GM19468 (cell line): ENCODE measurements around the gene MAZ.
A peak's percentile ranks its signal among the peaks of the same experiment; 100 is the strongest.

Experiments
- ATAC-seq: cut with Tn5 transposase; IDR thresholded peaks from one replicate; pipeline ENCODE4 v1.9.1; 2021; ENCODE audit warnings: mild to moderate bottlenecking, moderate library complexity, moderate number of reproducible peaks; ENCODE audit not compliant: unreplicated experiment; ENCODE audit errors: extremely low read depth

MAZ gene

DNA sequence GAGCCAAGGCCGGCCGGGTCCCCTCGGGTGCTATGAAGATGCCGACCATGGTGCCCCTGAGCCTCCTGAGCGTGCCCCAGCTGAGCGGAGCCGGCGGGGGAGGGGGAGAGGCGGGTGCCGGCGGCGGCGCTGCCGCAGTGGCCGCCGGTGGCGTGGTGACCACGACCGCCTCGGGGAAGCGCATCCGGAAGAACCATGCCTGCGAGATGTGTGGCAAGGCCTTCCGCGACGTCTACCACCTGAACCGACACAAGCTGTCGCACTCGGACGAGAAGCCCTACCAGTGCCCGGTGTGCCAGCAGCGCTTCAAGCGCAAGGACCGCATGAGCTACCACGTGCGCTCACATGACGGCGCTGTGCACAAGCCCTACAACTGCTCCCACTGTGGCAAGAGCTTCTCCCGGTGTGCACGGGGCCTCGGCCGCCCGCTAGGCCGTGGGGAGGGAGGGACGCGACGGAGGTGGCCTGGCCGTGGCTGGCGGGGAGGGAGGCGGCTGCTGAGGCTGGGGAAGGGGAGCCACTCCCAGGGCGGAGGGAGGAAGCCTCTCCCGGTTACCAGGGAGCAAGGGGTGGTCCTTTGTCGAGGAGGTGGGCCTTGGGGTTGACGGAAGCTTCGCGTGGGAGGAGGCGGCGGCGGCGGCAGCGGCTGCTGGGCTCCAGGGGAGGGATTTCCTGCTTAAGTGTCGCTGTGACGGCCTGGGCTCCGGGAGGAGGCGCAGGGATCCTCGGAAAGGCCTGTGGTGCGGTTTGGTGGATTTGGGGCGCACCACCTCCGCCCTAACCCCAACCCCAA is 1.3 kb downstream of the MAZ start:
- no peak for ATAC-seq

DNA sequence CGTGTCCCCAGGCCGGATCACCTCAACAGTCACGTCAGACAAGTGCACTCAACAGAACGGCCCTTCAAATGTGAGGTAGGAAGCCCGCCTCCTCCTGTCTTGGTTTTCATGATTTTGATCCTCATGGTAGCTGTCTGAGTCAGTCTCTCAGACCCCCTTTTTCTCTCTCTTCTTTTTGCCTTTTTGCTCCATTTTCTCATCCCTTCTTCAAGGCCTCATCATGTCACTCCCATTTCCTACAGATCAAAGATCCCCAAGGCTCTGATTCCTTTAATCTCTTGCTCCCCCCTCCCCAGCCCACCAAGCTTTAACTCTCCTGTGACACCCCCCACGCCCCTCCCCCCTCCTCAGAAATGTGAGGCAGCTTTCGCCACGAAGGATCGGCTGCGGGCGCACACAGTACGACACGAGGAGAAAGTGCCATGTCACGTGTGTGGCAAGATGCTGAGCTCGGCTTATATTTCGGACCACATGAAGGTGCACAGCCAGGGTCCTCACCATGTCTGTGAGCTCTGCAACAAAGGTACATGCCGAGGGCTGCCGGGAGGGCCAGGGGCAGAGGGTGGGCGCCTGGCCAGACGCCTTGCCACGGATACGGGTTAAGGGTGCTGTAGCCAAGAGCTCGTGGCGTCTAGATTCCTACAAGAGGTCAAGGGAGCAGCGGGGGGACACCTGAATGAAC is 2.0 kb downstream of the MAZ start:
- ATAC-seq = no peak

DNA sequence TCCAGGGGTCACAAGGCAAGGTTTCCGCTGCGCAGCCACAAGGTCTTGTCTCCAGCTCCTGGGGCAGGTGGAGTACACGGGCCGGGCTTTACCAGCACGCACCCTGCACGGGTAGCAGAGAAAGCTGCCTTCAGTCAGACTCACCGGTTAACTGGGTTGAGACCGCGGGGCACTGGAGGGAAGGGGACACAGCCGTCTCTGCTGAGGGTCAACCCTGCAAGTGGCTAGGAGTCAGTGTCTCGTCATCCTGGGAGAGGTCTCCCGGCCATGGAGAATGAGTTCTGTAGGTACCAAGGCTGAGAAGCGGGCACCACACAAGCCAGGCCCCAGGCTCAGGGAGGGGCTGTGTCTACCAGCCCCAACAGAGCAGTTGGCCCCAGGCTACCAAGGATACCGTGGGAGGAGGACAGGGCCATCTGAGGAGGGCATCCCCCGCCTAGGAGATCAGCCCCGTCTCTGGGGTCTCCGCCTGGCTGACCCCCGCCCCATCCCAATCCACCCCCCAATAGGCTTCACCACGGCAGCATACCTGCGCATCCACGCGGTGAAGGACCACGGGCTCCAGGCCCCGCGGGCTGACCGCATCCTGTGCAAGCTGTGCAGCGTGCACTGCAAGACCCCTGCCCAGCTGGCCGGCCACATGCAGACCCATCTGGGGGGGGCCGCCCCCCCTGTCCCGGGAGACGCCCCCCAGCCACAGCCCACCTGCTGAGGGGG is 2.9 kb downstream of the MAZ start:
- ATAC-seq = no peak

DNA sequence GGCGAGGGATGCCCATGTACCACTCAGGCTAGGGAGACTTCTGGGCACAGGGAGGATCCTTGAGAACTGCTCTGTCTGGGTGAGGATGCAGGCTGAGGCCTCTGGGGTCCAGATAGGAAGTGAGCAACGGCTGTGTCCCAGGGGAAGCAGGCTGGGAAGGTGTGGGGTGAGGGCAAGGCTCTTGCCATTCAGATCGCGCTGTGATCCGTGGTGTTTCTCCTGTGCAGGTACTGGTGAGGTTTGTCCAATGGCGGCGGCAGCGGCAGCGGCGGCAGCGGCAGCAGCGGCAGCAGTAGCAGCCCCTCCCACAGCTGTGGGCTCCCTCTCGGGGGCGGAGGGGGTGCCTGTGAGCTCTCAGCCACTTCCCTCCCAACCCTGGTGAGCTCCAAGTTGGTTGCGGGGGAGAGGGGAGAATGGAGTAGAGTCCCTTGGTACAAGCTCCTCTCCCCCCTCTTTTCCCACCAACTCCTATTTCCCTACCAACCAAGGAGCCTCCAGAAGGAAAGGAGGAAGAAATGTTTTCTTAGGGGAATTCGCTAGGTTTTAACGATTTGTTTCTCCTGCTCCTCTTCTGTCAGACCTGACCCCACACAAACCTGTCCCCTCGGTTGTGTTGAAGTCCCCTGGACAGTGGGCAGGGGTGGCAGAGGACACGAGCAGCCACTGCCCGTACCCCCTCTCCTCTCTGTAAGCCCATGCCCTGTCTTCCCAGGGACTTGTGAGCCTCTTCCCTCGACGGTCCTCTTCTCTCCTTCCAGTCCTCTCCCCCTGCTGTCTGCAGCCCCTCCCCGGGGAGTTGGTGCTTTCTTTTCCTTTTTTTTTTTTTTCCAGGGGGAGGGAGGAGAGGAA is 3.7 kb downstream of the MAZ start:
- ATAC-seq = no peak

DNA sequence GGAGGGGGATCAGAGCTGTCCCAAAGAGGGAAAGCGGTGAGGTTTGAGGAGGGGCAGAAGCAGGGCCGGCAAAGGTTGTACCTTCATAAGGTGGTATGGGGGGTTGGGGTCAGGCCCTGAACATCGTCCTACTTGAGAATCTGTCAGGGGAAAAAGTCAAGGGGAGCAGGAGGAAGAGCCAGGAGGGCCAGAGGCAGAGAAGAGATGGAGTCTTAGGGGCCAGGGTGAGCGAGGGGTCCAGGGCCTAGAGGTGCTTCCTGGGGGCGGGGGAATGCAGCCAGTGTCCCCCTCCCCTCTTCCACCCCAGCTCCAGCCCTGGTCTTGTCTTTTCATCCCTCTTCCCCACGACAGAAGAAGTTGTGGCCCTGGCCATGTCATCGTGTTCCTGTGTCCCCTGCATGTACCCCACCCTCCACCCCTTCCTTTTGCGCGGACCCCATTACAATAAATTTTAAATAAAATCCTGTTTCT is 4.4 kb downstream of the MAZ start:
- no peak for ATAC-seq

DNA sequence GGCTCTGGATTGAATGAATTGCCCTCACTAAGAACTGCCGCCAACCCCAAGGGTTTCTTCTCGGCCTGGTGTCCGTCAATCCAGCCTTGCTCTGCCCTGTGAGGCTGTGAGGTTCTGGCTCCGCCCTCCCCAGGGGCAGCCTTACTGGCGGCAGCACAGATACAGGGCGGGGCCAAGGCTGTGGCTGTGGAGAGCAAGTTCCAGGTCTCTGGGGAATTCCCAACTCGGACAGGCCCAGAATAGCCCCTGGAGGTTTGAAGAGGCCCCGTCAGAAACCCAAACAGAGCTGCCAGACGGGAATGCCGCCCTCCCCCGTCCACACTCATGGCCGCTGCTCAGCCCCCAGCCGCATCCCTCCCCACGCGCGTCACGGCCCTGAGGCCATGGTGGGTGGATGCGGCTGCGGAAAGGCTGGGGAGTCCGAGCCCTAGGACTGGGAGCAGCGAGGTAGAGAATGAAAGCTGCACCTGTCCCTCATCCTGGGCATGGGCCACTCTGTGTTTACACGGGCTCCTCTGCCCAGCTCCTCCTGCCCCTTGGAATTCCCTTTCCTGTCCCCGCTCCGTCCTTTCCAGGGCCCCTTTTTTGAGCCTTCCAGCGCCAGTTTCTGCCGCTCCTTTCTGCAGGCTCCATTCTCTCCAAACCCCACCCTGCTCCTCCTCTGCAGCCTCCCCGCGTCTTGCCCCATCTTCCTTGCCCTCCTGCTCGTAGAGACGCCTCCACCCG is 5.0 kb downstream of the MAZ start:
- no peak for ATAC-seq

DNA sequence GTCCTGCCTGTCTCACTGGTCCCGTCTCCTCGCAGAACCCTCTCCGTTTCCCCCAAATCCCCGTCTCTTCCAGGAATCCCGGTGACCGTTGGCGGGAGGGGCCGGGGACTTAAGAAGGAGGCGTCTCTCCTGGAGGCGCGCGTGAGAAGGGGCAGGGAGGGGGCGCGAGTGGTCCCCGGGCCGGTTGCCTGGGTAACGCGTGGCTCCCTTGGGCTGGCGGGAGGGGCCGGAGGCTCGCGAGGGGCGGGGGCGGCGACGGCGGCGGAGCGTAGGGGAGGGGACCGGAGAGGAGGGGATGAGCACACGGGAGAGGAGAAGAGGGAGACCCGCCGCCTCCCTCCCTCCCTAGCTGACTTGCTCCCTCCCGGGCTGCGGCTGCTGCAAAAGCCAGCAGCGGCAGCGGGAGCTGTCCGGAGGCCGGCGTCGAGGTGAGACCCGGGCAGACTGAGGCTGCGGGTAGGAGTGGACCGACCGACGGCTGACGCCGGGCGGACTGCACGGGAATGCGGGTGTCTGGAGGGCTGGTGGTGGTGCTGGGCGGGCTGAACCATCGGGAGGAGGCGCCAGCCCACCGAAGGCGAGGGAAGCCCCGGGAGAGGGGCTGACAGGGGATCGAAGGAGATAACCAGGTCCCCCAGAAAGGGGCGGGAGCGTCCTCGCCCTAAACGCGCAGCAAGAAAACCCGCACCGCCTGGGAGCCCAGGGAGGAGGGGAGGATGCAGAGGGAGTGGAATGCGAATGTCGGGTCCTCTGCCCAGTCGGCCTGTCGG is 5.8 kb downstream of the MAZ start, which contains the start of gene PRRT2:
TSS of gene PRRT2 (plus strand) at position 298 of the 770 bp plus-strand sequence. CDS start 862 bp downstream, outside the sequence.
- ATAC-seq = no peak

DNA sequence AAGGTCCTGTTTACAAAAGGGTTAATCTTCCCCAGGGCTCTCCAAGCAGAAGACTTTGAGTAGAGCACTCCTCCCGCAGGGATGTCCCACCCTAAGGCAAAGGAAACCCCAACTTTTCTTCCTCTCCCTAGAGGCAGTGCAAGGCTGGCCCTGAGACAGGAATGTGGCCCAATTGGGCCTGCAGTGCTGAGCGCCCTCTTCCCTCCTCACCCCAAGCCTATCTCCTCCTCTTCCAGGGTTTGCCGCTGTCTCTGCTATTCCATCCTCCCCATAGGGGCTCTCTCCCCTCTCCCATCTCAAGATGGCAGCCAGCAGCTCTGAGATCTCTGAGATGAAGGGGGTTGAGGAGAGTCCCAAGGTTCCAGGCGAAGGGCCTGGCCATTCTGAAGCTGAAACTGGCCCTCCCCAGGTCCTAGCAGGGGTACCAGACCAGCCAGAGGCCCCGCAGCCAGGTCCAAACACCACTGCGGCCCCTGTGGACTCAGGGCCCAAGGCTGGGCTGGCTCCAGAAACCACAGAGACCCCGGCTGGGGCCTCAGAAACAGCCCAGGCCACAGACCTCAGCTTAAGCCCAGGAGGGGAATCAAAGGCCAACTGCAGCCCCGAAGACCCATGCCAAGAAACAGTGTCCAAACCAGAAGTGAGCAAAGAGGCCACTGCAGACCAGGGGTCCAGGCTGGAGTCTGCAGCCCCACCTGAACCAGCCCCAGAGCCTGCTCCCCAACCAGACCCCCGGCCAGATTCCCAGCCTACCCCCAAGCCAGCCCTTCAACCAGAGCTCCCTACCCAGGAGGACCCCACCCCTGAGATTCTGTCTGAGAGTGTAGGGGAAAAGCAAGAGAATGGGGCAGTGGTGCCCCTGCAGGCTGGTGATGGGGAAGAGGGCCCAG is 6.7 kb downstream of the MAZ start:
- ATAC-seq = no peak

DNA sequence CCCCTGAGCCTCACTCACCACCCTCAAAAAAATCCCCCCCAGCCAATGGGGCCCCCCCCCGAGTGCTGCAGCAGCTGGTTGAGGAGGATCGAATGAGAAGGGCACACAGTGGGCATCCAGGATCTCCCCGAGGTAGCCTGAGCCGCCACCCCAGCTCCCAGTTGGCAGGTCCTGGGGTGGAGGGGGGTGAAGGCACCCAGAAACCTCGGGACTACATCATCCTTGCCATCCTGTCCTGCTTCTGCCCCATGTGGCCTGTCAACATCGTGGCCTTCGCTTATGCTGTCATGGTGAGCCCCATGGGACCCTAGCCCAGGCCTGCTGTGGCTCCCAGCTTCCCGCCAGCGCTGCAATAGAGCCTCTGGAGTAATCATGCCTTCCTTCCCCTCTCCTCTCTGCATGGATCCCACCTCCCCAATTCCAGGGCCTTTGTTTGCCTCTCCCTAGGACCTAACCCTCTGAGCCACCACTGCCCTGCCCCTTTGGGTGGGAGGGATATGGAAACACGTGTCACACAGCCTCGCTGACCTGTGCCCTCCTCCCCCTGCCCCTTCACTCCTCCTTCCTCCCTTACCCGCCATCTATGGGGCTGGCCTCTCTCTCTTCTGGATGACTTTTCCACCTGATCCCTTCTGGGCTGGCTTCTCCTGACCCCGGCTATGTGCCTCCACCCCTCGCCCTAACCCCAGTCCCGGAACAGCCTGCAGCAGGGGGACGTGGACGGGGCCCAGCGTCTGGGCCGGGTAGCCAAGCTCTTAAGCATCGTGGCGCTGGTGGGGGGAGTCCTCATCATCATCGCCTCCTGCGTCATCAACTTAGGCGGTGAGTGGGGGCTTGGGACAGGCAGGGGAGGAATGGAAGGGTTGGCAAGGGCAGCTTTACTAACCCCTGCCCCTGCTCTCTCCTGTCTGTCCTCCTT is 7.6 kb downstream of the MAZ start:
- no peak for ATAC-seq

DNA sequence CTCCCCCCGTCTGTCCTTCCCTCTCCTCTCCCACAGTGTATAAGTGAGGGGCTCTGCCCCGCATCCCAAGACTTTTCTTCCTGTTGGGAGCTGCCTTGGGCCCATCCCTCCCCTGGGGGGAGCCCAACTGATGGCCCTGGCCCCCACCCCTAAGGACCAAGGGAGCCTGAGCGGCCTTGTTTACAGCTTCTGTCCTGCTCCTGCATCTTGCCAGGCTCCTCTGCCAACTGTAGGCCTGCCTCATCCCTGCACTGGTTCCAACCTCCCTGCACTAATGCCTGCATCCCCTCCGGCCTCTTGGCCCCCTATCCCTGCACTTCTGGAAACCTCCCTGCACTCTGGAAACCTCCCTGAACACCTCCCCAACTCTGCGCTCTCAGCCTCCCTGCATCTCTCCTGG is 8.3 kb downstream of the MAZ start:
- no peak for ATAC-seq

DNA sequence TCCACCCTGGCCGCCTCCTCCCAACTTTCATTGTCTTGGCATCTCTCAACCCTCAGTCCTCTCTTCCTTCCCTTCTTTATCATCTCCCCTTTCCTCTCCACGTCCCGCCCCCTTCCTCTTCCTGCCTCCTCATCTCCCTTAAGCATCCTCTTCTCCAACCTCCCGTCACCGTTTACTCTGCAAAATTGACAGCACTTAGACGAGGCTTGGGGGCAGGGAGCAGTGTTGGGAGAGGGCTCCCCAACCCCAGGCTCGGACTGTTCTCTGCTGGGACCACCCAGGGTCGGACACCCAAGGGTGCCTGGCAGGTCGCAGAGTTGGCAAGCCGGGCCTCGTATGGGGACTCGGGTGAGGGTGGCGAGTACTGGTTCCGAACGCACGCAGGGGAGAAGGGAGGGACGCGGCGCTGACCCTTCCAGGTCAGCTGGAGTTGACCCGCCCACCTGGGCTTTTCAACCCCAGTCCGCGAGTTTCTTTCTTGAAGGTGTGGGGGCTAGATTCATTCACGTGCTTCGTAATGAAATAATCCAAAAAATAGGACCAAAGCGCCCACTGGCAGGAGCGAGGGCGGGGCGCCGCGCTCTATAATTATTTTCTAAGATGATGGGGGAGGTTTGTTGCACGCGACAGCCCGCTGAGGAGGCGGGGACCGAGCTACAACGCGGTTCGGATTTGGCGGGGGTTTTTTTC is 8.8 kb downstream of the MAZ start:
- no peak for ATAC-seq

DNA sequence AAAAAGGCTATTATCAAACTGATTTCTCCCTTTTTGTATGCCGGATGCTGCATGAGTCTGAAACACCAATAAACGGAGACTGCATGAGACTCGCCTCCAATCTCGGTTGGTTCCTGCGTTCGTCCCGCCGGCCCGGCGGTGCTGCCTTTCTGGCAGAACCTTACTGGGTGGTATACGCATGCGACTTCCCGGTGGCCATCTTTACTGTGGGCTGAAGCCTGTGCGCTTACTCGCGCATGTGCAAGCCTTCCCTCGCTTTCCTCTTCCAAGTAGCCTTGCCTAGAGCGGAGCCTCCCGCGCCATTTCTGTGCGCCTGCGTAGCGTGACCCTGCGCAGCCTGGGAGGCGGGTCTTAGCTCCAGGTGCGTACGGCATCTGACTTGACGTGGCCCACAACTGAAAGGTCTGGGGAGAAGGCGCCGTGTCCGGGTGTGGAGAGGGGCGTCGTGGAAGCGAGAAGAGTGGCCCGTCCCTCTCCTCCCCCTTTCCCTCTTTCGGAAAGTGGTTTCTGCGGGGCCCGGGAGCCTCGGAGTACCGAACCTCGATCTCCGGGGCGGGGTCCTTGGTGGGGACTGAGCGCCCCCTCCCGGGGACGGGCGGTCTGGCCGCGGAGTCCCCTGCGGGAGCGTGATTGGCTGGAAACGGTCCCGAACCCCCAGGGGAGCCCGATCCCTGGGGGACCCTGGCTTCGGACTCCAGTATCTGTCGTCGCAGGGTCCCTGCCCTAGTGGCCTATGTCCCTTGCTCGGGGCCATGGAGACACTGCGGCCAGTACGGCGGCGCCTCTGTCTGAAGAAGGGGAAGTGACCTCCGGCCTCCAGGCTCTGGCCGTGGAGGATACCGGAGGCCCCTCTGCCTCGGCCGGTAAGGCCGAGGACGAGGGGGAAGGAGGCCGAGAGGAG is 9.7 kb downstream of the MAZ start, which contains the start of gene PAGR1:
TSS of gene PAGR1 (plus strand) at position 360 of the 901 bp plus-strand sequence. CDS start at position 734, 374 bp downstream.
- ATAC-seq = peak; percentile 66

DNA sequence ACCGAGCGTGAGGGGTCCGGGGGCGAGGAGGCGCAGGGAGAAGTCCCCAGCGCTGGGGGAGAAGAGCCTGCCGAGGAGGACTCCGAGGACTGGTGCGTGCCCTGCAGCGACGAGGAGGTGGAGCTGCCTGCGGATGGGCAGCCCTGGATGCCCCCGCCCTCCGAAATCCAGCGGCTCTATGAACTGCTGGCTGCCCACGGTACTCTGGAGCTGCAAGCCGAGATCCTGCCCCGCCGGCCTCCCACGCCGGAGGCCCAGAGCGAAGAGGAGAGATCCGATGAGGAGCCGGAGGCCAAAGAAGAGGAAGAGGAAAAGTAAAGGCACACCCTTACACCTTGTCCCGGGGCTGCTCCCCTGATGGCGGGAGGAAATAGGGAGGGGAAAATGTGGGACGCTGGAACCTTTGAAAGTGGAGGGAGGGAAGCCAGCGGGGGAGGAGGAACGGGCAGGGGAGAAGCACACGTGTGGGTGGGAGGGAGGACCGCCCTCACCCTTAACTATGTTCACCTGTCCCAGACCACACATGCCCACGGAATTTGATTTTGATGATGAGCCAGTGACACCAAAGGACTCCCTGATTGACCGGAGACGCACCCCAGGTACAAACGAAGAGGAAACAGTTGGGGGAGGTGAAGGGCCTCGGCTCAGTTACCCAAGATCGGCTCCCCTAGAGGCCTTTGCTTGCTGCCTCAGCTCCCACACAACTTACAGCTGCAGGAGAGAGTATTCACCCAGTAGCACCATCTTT is 10.5 kb downstream of the MAZ start:
- no peak for ATAC-seq

DNA sequence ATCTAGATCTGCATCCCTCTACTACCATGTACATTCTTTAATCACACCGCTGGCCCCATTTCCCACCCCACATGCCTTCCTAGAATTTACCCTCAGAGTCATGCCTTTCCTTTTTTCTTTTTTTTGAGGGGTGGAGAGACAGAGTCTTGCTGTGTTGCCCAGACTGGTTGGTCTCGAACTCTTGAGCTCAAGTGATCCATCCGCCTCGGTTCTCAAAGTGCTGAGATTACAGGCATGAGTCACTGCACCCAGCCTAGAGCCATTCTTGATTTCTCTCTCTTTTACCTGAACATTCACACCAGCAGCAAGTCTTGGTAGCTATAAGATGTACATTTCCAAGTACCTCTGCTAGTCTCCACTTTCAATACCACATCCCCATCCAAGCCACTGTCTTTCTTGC is 11.8 kb downstream of the MAZ start:
- no peak for ATAC-seq
